IMR-90 (cell line): Measurements from ENCODE around the gene COQ6. TPM values are rescaled to one million over a fixed set of nuclear protein-coding genes. Genes with fewer than 3 reads are reported as not detected.

Source experiments
- ATAC-seq: fragments of 200-7000 bp; cut with Tn5 transposase; 2 replicates; pipeline ENCODE4 v1.9.1; 2020; ENCODE audit warnings: low read depth, mild to moderate bottlenecking, moderate library complexity
- BruUV-seq: library from RNA; stranded (reverse); fragments of 400-500 nt; replicated peaks from 2 replicates; lab custom pipeline; 2021; lab: Mats Ljungman, UMichigan
- CTCF ChIA-PET: fragments of 300-600 bp; formaldehyde crosslinking; extraction: SDS; loops from one replicate; lab custom pipeline; 2021; ENCODE audit warnings: antibody characterized with exemption; lab: Yijun Ruan, JAX
- POLR2A ChIA-PET: fragments of 300-600 bp; sonication (Branson Sonifier 250); formaldehyde crosslinking; loops from one replicate; lab custom pipeline; 2022; ENCODE audit warnings: antibody characterized with exemption; ENCODE audit not compliant: unreplicated experiment; lab: Charles Lee
- DNase-seq: peaks from one replicate; pipeline ENCODE4 v3.0.0; 2013
- H2AFZ ChIP-seq: replicated peaks from 2 replicates; pipeline ENCODE3; 2013; ENCODE audit warnings: low read length, mild to moderate bottlenecking; ENCODE audit not compliant: poor library complexity
- H2AK5ac ChIP-seq: 2 replicates; pipeline ENCODE4 v1.6.1; 2013; ENCODE audit warnings: low read depth, low read length, inconsistent platforms
- H2AK9ac ChIP-seq: replicated peaks from 2 replicates; pipeline ENCODE3; 2013; ENCODE audit warnings: mild to moderate bottlenecking, low read depth, low read length, moderate library complexity; ENCODE audit not compliant: poor library complexity
- H2BK120ac ChIP-seq: 2 replicates; pipeline ENCODE4 v1.6.1; 2013; ENCODE audit warnings: low read depth, low read length, inconsistent platforms
- H2BK15ac ChIP-seq: 3 replicates; pipeline ENCODE4 v1.6.1; 2013; ENCODE audit warnings: low read depth, low read length, inconsistent platforms
- H2BK20ac ChIP-seq: 2 replicates; pipeline ENCODE4 v1.6.1; 2013; ENCODE audit warnings: low read depth, mild to moderate bottlenecking, inconsistent platforms, low read length, moderate library complexity
- H2BK5ac ChIP-seq: 2 replicates; pipeline ENCODE4 v1.6.1; 2013; ENCODE audit warnings: mild to moderate bottlenecking, low read depth, low read length, inconsistent platforms; ENCODE audit not compliant: poor library complexity, severe bottlenecking
- H3K14ac ChIP-seq: replicated peaks from 2 replicates; pipeline ENCODE4 v1.6.1; 2013; ENCODE audit warnings: low read depth, low read length, inconsistent platforms
- H3K18ac ChIP-seq: 2 replicates; pipeline ENCODE4 v1.6.1; 2013; ENCODE audit warnings: low read depth, low read length, control low read depth
- H3K23ac ChIP-seq: 2 replicates; pipeline ENCODE4 v1.6.1; 2013; ENCODE audit warnings: low read depth, low read length, inconsistent platforms
- H3K27ac ChIP-seq: 2 replicates; pipeline ENCODE4 v1.5.1; 2013; ENCODE audit warnings: mild to moderate bottlenecking, control low read depth, low read length; ENCODE audit not compliant: insufficient read depth
- H3K27me3 ChIP-seq: 2 replicates; pipeline ENCODE4 v1.6.1; 2013; ENCODE audit warnings: low read length; ENCODE audit not compliant: control insufficient read depth, insufficient read depth
- H3K36me3 ChIP-seq: 2 replicates; pipeline ENCODE4 v1.6.1; 2013; ENCODE audit warnings: low read length, mixed read lengths; ENCODE audit not compliant: control insufficient read depth, insufficient read depth
- H3K4ac ChIP-seq: 2 replicates; pipeline ENCODE4 v1.6.1; 2013; ENCODE audit warnings: low read depth, low read length, inconsistent platforms
- H3K4me1 ChIP-seq: 2 replicates; pipeline ENCODE4 v1.6.1; 2013; ENCODE audit warnings: low read length, mixed read lengths; ENCODE audit not compliant: control insufficient read depth, insufficient read depth
- H3K4me2 ChIP-seq: 2 replicates; pipeline ENCODE4 v1.6.1; 2013; ENCODE audit warnings: low read depth, mild to moderate bottlenecking, control low read depth, low read length, moderate library complexity
- H3K4me3 ChIP-seq: 2 replicates; pipeline ENCODE4 v1.5.1; 2013; ENCODE audit warnings: low read depth, mild to moderate bottlenecking, control low read depth, low read length, moderate library complexity; ENCODE audit not compliant: insufficient read depth
- H3K56ac ChIP-seq: 2 replicates; pipeline ENCODE4 v1.6.1; 2013; ENCODE audit warnings: low read length, inconsistent platforms; ENCODE audit not compliant: insufficient read depth; ENCODE audit errors: extremely low read depth
- H3K79me1 ChIP-seq, 2 experiments: 2 replicates each; pipeline ENCODE4 v1.6.1; 2013; ENCODE audit warnings: low read length in 2 of 2, inconsistent platforms in 1 of 2, low read depth in 1 of 2
- H3K9ac ChIP-seq: 2 replicates; pipeline ENCODE4 v1.6.1; 2013; ENCODE audit warnings: low read depth, low read length, control low read depth
- H3K9me1 ChIP-seq: 2 replicates; pipeline ENCODE4 v1.6.1; 2013; ENCODE audit warnings: low read length, inconsistent platforms; ENCODE audit not compliant: insufficient read depth
- H3K9me3 ChIP-seq: 2 replicates; pipeline ENCODE4 v1.6.1; 2013; ENCODE audit warnings: low read length; ENCODE audit not compliant: control insufficient read depth, insufficient read depth
- H4K20me1 ChIP-seq: 2 replicates; pipeline ENCODE4 v1.6.1; 2013; ENCODE audit warnings: low read length, inconsistent platforms; ENCODE audit not compliant: insufficient read depth
- H4K5ac ChIP-seq: 2 replicates; pipeline ENCODE4 v1.6.1; 2013; ENCODE audit warnings: mild to moderate bottlenecking, low read depth, low read length, control low read depth
- H4K8ac ChIP-seq, 2 experiments: 2 replicates each; pipeline ENCODE4 v1.6.1; 2013; ENCODE audit warnings: low read depth in 2 of 2, low read length in 2 of 2, control low read depth in 1 of 2, inconsistent platforms in 1 of 2
- H4K91ac ChIP-seq: 2 replicates; pipeline ENCODE4 v1.6.1; 2013; ENCODE audit warnings: low read depth, low read length, inconsistent platforms; ENCODE audit not compliant: insufficient read depth
- BHLHE40 ChIP-seq: fragments of 150-350 bp; IDR thresholded peaks from 2 replicates; pipeline ENCODE4 v1.6.1; 2016; ENCODE audit warnings: mild to moderate bottlenecking, low read depth, low read length
- CEBPB ChIP-seq: IDR thresholded peaks from 2 replicates; pipeline ENCODE4 v1.6.1; 2012; ENCODE audit warnings: low read depth, low read length, improper control_type of control experiment
- CHD1 ChIP-seq: IDR thresholded peaks from 2 replicates; pipeline ENCODE4 v1.6.1; 2012; ENCODE audit warnings: low read depth, low read length, improper control_type of control experiment
- FOS ChIP-seq: fragments of 150-350 bp; IDR thresholded peaks from 2 replicates; pipeline ENCODE4 v1.6.1; 2016; ENCODE audit warnings: low read depth, low read length
- MAZ ChIP-seq: IDR thresholded peaks from 2 replicates; pipeline ENCODE4 v1.6.1; 2012; ENCODE audit warnings: low read depth, mild to moderate bottlenecking, low read length, improper control_type of control experiment, moderate library complexity, borderline replicate concordance
- NFE2L2 ChIP-seq: fragments of 150-350 bp; IDR thresholded peaks from 2 replicates; pipeline ENCODE4 v1.6.1; 2016; ENCODE audit warnings: low read depth, mild to moderate bottlenecking, low read length
- RAD21 ChIP-seq: IDR thresholded peaks from 2 replicates; pipeline ENCODE4 v1.6.1; 2012; ENCODE audit warnings: low read length, improper control_type of control experiment
- RCOR1 ChIP-seq: IDR thresholded peaks from 2 replicates; pipeline ENCODE4 v1.6.1; 2012; ENCODE audit warnings: mild to moderate bottlenecking, low read length, improper control_type of control experiment; ENCODE audit not compliant: insufficient replicate concordance
- RFX5 ChIP-seq: IDR thresholded peaks from 2 replicates; pipeline ENCODE4 v1.8.0; 2012; ENCODE audit warnings: low read depth, mild to moderate bottlenecking, low read length, moderate library complexity
- WGBS, 2 experiments: methylation state at CpG; one replicate each; pipeline versions ENCODE4 v1.1.5 to v1.1.7; 2013; ENCODE audit warnings: missing lambda C conversion rate in 2 of 2; ENCODE audit not compliant: insufficient read length in 1 of 2; ENCODE audit errors: extremely low coverage in 2 of 2; 5-methylcytosine and 5-hydroxymethylcytosine counted together
- dilution Hi-C: fragments of 300-500 bp; cut with HindIII; formaldehyde crosslinking; loops from one replicate; pipeline ENCODE4 v1.14.3; 2018; ENCODE audit warnings: low sequenced_read_pairs; ENCODE audit not compliant: unreplicated experiment
- in situ Hi-C: fragments of 300-500 bp; cut with MboI; formaldehyde crosslinking; loops from 3 replicates; pipeline ENCODE4 v1.14.3; 2019; ENCODE audit warnings: low sequenced_read_pairs, inconsistent platforms, mixed read lengths
- intact Hi-C: fragments of 100-400 bp; cut with micrococcal nuclease; formaldehyde crosslinking; loops from 2 replicates; pipeline ENCODE4 v1.10.0; 2022
- polyA plus RNA-seq, 3 experiments: library from polyadenylated mRNA; depleted of rRNA; stranded (reverse); fragments of >200 nt; gene quantifications; 2 replicates each; pipeline ENCODE4 v1.2.3, GENCODE V29; 2012; ENCODE audit warnings: low replicate concordance in 1 of 3
- total RNA-seq: library from RNA; depleted of rRNA; stranded (reverse); fragments of >200 nt; gene quantifications from 2 replicates; pipeline ENCODE4 v1.2.3, GENCODE V29; 2012
- TF ChIP-seq, protein P1 (sequence below): conservative IDR thresholded peaks from 2 replicates; pipeline ENCODE4 v1.5.1; 2012; ENCODE audit warnings: mild to moderate bottlenecking, low read depth, low read length, improper control_type of control experiment
- TF ChIP-seq, protein P2 (sequence below): fragments of 150-350 bp; IDR thresholded peaks from 2 replicates; pipeline ENCODE4 v1.6.1; 2017; ENCODE audit warnings: mild to moderate bottlenecking, antibody characterized with exemption, low read length, low read depth
- TF ChIP-seq, protein P3 (sequence below): fragments of 150-350 bp; IDR thresholded peaks from 2 replicates; pipeline ENCODE4 v1.6.1; 2016; ENCODE audit warnings: low read depth, mild to moderate bottlenecking, low read length, moderate library complexity, borderline replicate concordance

COQ6 gene
- total and polyA plus RNA-seq, 2 of the 4 experiments (the other 2 are of a cell fraction), result 21.0 to 28.6 TPM

DNA sequence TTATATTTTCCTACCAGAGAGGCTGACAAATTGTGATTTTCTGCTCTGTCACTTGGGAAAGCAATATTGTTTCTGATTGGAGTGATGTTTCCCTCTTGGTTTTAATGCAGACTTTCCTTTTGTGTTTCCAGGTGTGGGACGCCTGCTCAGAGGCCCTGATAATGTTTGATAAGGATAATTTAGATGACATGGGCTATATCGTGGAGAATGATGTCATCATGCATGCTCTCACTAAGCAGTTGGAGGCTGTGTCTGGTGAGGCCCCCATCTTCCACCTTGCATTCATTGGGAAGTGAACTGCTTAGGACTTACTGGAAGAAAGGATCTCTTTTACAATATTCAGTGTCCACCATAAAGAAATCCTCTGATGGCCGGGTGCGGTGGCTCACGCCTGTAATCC is 5.6 kb downstream of the COQ6 start:
- Histone ChIP-seq H3K4me3 (no peak overlapping the region), H3K4me2 (no peak overlapping the region), H2BK120ac (no peak overlapping the region), H2AFZ (no peak overlapping the region), H3K4me1 (no peaks in the 10 kb centered on the region; the same call in 1 of the 2 replicates), H4K5ac (no peak overlapping the region), H3K23ac (no peak overlapping the region), H3K4ac (no peak overlapping the region), H4K20me1 (no peaks in the 10 kb centered on the region), H4K8ac (no peak overlapping the region), H3K9me3 (no peaks in the 10 kb centered on the region), H2BK5ac (no peak overlapping the region), H3K18ac (no peak overlapping the region), H4K91ac (no peak overlapping the region), H2AK5ac (no peak overlapping the region), H2AK9ac (no peak overlapping the region), H2BK15ac (no peak overlapping the region), H3K14ac (no peak overlapping the region), H3K27ac (no peak overlapping the region), H3K56ac (no peak overlapping the region), H2BK20ac (no peak overlapping the region), H3K36me3 (peaks cover 38% of the 10 kb centered on the region), H3K79me1 (peaks cover 17 to 24% of the 10 kb centered on the region in 2 experiments), H3K9ac (no peak overlapping the region), H3K9me1 (0 out of 2 replicates have a peak, but pooled peaks cover 2% of the 10 kb centered on the region), H3K27me3 (no peaks in the 10 kb centered on the region)
- DNase-seq (no peak), ATAC-seq (no peak)
- in situ Hi-C loops (no loop called here), dilution Hi-C loops (no loop called here), intact Hi-C loops (no loop called here)
- ChIA-PET POLR2A (no interaction called here), CTCF (no interaction called here)
- no CpG with 5 or more reads among the region's 5 CpGs for WGBS, 2 experiments
- no TSS peak for BruUV-seq
- TF ChIP-seq RFX5 (no peak), RCOR1 (no peak), NFE2L2 (no peak), MAZ (no peak), FOS (no peak), BHLHE40 (no peak), RAD21 (no peak), CEBPB (no peak), CHD1 (no peak)
- TF ChIP-seq, protein P1, sequence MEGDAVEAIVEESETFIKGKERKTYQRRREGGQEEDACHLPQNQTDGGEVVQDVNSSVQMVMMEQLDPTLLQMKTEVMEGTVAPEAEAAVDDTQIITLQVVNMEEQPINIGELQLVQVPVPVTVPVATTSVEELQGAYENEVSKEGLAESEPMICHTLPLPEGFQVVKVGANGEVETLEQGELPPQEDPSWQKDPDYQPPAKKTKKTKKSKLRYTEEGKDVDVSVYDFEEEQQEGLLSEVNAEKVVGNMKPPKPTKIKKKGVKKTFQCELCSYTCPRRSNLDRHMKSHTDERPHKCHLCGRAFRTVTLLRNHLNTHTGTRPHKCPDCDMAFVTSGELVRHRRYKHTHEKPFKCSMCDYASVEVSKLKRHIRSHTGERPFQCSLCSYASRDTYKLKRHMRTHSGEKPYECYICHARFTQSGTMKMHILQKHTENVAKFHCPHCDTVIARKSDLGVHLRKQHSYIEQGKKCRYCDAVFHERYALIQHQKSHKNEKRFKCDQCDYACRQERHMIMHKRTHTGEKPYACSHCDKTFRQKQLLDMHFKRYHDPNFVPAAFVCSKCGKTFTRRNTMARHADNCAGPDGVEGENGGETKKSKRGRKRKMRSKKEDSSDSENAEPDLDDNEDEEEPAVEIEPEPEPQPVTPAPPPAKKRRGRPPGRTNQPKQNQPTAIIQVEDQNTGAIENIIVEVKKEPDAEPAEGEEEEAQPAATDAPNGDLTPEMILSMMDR, result no peak
- TF ChIP-seq, protein P2, sequence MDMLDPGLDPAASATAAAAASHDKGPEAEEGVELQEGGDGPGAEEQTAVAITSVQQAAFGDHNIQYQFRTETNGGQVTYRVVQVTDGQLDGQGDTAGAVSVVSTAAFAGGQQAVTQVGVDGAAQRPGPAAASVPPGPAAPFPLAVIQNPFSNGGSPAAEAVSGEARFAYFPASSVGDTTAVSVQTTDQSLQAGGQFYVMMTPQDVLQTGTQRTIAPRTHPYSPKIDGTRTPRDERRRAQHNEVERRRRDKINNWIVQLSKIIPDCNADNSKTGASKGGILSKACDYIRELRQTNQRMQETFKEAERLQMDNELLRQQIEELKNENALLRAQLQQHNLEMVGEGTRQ, result no peak
- TF ChIP-seq, protein P3, sequence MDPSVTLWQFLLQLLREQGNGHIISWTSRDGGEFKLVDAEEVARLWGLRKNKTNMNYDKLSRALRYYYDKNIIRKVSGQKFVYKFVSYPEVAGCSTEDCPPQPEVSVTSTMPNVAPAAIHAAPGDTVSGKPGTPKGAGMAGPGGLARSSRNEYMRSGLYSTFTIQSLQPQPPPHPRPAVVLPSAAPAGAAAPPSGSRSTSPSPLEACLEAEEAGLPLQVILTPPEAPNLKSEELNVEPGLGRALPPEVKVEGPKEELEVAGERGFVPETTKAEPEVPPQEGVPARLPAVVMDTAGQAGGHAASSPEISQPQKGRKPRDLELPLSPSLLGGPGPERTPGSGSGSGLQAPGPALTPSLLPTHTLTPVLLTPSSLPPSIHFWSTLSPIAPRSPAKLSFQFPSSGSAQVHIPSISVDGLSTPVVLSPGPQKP, result no peak
